GM12801 (cell line): ENCODE measurements around the gene PODXL.

Experiments
- CTCF ChIP-seq: IDR thresholded peaks from one replicate; pipeline ENCODE4 v1.5.1; 2011; ENCODE audit warnings: control low read depth; ENCODE audit not compliant: insufficient read length; ENCODE audit errors: extremely low read depth

Gene PODXL

GRCh38 chr7:131495669-131496498 lies 60.5 kb downstream of the PODXL start:
- no peak for TF ChIP-seq CTCF

- TF ChIP-seq CTCF, result no peak
Observed at GRCh38 chr7:131494182-131494581, 62.2 kb downstream of the PODXL start.

GRCh38 chr7:131493581-131493980 lies 62.8 kb downstream of the PODXL start:
- TF ChIP-seq CTCF, result no peak

- TF ChIP-seq CTCF, result no peak
Observed at GRCh38 chr7:131493081-131493480, 63.3 kb downstream of the PODXL start.

GRCh38 chr7:131489881-131490280 lies 66.5 kb downstream of the PODXL start:
- no peak for TF ChIP-seq CTCF

GRCh38 chr7:131489196-131489595 lies 67.2 kb downstream of the PODXL start:
- TF ChIP-seq CTCF, result no peak

GRCh38 chr7:131488361-131488760 lies 68.1 kb downstream of the PODXL start:
- no peak for TF ChIP-seq CTCF
